ENCODE measurements around the gene NCBP2L. TPM values are rescaled to one million over a fixed set of nuclear protein-coding genes. Genes with fewer than 3 reads are reported as not detected.

NCBP2L gene
- total and polyA plus RNA-seq, 2 of the 8 experiments (the other 6 are each of a cell fraction or from before 2014, with no cell fraction given) = not detected

DNA sequence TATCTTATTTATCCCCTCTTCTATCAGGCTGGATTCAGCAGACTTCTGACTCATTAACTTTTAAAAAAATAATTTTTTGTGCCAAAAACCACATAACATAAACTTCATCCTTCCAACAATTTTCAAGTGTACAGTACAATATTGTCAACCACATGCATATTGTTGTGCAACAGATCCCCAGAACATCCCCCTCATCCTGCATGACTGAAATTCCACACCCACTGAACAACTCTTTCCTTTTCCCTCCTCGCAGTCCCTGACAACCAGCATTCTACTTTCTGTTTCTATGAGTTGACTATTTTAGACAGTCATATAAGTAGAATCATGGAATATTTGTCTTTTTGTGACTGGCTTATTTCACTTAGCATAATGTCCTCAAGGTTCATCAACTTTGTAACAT, 45.9 kb downstream of the NCBP2L start:
- H3K27ac ChIP-seq (ENCODE audit: low read depth, low read length) = no peak overlapping the region
- H3K4me3 ChIP-seq (ENCODE audit: extremely low read depth in 1 of 4, insufficient read depth in 2 of 4, low read depth in 3 of 4, low read length in 4 of 4) = no peak overlapping the region
- H3K56ac ChIP-seq (replicated peaks; ENCODE audit: insufficient read length, low read depth, low read length) = no peak overlapping the region
- ChIA-PET POLR2A (ENCODE audit: partially characterized antibody) (no interaction called here), CTCF (ENCODE audit: partially characterized antibody) (no interaction called here)
- peaks cover 5% of the 10 kb centered on the region; the same call in 1 of the 2 replicates for H3K23me2 ChIP-seq (ENCODE audit: low read depth, low read length)
- TF ChIP-seq SUZ12 (IDR thresholded peaks at IDR 0.05; ENCODE audit: low read length) (no peak), POLR2A (IDR thresholded peaks at IDR 0.05; ENCODE audit: control extremely low read depth in 1 of 2, low read depth in 2 of 2, low read length in 2 of 2) (no peak)
- no peak overlapping the region for H3K18ac ChIP-seq (ENCODE audit: extremely low read depth, low read length)
- peaks cover 4 to 12% (median 9%) of the 10 kb centered on the region in 4 experiments for H3K27me3 ChIP-seq (replicated peaks in 1 of 4; ENCODE audit: control insufficient read depth in 3 of 4, extremely low read depth in 1 of 4, insufficient read depth in 3 of 4, low read length in 3 of 4)
- H3K14ac ChIP-seq (ENCODE audit: insufficient read length) = no peak overlapping the region
- no peak overlapping the region for H3K23ac ChIP-seq (ENCODE audit: insufficient read length)
- H3K79me2 ChIP-seq (ENCODE audit: control insufficient read depth in 1 of 2, insufficient read depth in 2 of 2, low read length in 2 of 2) = no peaks in the 10 kb centered on the region
- H3K4me1 ChIP-seq (replicated peaks in 1 of 4; ENCODE audit: control insufficient read depth in 3 of 4, insufficient read depth in 4 of 4, low read length in 3 of 4) = no peaks in the 10 kb centered on the region
- H3K79me1 ChIP-seq (ENCODE audit: low read depth, low read length) = no peaks in the 10 kb centered on the region
- no peaks in the 10 kb centered on the region for H4K20me1 ChIP-seq (replicated peaks in 1 of 2; ENCODE audit: control insufficient read depth in 1 of 2, insufficient read depth in 2 of 2, low read length in 2 of 2)
- H2BK120ac ChIP-seq (replicated peaks; ENCODE audit: low read depth, low read length) = no peak overlapping the region
- 100% methylated on average over 1 of the region's 1 CpG; no CpG with 5 or more reads in 1 of the 2 experiments for WGBS, 2 experiments (ENCODE audit: extremely low coverage in 1 of 2, insufficient coverage in 1 of 2, insufficient read length in 1 of 2, insufficient replicate concordance in 2 of 2, low coverage in 1 of 2, low lambda C conversion rate in 2 of 2, missing lambda C conversion rate in 1 of 2)
- peaks cover 9 to 15% of the 10 kb centered on the region in 2 experiments; a peak in 3 of 4 replicates for H3K9me3 ChIP-seq (ENCODE audit: insufficient read depth in 2 of 2, low read depth in 1 of 2, low read length in 1 of 2)
- H2AK5ac ChIP-seq (ENCODE audit: low read depth, low read length) = no peak overlapping the region
- no peak overlapping the region for H4K91ac ChIP-seq (replicated peaks; ENCODE audit: insufficient read length, low read length)
- H3K4me2 ChIP-seq (ENCODE audit: insufficient read depth in 1 of 2, low read depth in 2 of 2, low read length in 2 of 2) = no peak overlapping the region
- no peak overlapping the region for H3K9ac ChIP-seq (replicated peaks in 1 of 4; ENCODE audit: extremely low read depth in 1 of 4, low read depth in 3 of 4, low read length in 3 of 4)
- H2BK5ac ChIP-seq (ENCODE audit: low read depth, low read length) = no peak overlapping the region
- H2BK15ac ChIP-seq (ENCODE audit: low read length) = no peak overlapping the region
- no peak overlapping the region for H4K8ac ChIP-seq (ENCODE audit: extremely low read depth, insufficient read depth, low read length)
- no peak overlapping the region for H2AFZ ChIP-seq (ENCODE audit: low read length)
- DNase-seq (ENCODE audit: low read depth in 1 of 2, low spot score in 2 of 2) (no peak), FAIRE-seq (no peak)
- H3K36me3 ChIP-seq (ENCODE audit: control insufficient read depth in 2 of 4, insufficient read depth in 4 of 4, low read length in 3 of 4) = no peaks in the 10 kb centered on the region
- H3K4ac ChIP-seq (replicated peaks; ENCODE audit: insufficient read length, low read depth, low read length) = no peak overlapping the region
- no peak overlapping the region for H4K5ac ChIP-seq (ENCODE audit: insufficient read length, low read depth, low read length)
- no peak overlapping the region for H2BK20ac ChIP-seq (ENCODE audit: low read length)
- H2BK12ac ChIP-seq (ENCODE audit: low read depth, low read length) = no peak overlapping the region
